Activated naive CD8-positive, alpha-beta T cell treated with anti-CD3 and anti-CD28 coated beads, Interleukin-2, amount 10 ng/mL, durations not matched to agents 7 days and 5 days (primary cell): ENCODE results near the gene FAM234B. TPM values are rescaled to one million over a fixed set of nuclear protein-coding genes. Genes with fewer than 3 reads are reported as not detected.
"Not testable (repeated sequence)": the region's sequence is repeated elsewhere in the genome, so short reads cannot be mapped to it uniquely, and the experiment has no call there.

Experiments used
- ATAC-seq: fragments of 150-1000 bp; cut with Tn5 transposase; one replicate; pipeline ENCODE4 v1.10.0; 2021; ENCODE audit warnings: low read depth, moderate library complexity
- POLR2A ChIA-PET: fragments of 350-600 bp; sonication (Branson Sonifier 250); formaldehyde crosslinking; loops from one replicate; lab custom pipeline; 2021; ENCODE audit warnings: antibody characterized with exemption; lab: Charles Lee
- DNase-seq: peaks from one replicate; pipeline ENCODE4 v3.0.0; 2021
- H3K27ac Mint-ChIP-seq: one replicate; pipeline ENCODE4 v1.8.0; 2022; ENCODE audit warnings: mild to moderate bottlenecking, mixed read lengths
- H3K27me3 Mint-ChIP-seq: one replicate; pipeline ENCODE4 v1.8.0; 2022; ENCODE audit warnings: mild to moderate bottlenecking, moderate library complexity, mixed read lengths
- H3K36me3 Mint-ChIP-seq: one replicate; pipeline ENCODE4 v1.8.0; 2021; ENCODE audit warnings: mild to moderate bottlenecking, mixed read lengths
- H3K4me1 Mint-ChIP-seq: one replicate; pipeline ENCODE4 v1.8.0; 2021; ENCODE audit warnings: mixed read lengths
- H3K4me3 Mint-ChIP-seq: one replicate; pipeline ENCODE4 v1.8.0; 2022; ENCODE audit warnings: mild to moderate bottlenecking, moderate library complexity, mixed read lengths
- H3K9me3 Mint-ChIP-seq: one replicate; pipeline ENCODE4 v1.8.0; 2021; ENCODE audit warnings: mixed read lengths
- total RNA-seq, 2 experiments: library from RNA; stranded (reverse); gene quantifications; one replicate each; pipeline ENCODE4 v1.2.3, GENCODE V29; 2021

FAM234B gene
- total RNA-seq, 2 experiments from 2014 or later, result 5.1 to 6.8 TPM

- Mint-ChIP-seq H3K27ac (no peak overlapping the region), H3K4me3 (no peak overlapping the region), H3K36me3 (peaks cover 10% of the 10 kb centered on the region), H3K4me1 (no peaks in the 10 kb centered on the region), H3K9me3 (no peaks in the 10 kb centered on the region), H3K27me3 (no peaks in the 10 kb centered on the region)
- POLR2A ChIA-PET, result no interaction called here
- ATAC-seq (no peak), DNase-seq (no peak)
These were observed 31.8 kb downstream of the FAM234B start for GRCh38 chr12:13075786-13076570.

DNA sequence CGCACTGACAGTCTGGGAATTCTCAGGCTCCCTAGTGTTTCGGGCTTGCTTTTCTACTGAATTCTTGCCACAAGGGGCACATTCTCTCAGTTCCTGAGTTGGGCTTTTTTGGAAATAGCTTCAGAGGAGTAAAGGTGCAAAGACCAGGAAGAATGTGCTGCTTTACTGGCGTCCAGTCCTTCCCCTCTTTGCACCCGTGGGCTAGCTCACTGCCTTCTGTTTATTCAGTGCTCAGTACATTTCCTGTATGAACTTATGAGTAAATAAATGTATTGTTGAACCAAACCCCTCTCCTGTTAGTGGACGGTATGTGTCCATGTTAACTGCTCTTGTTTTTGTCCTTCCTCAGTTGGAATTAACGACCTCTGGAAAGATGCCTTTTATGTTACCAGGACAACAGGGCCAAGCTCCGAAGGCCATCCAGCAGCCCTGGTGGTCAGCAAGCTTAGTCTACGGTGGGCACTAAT lies 35.3 kb downstream of the FAM234B start:
- ATAC-seq (no peak), DNase-seq (no peak)
- Mint-ChIP-seq H3K4me1 (no peaks in the 10 kb centered on the region), H3K36me3 (peaks cover 7% of the 10 kb centered on the region), H3K4me3 (no peak overlapping the region), H3K27ac (no peak overlapping the region), H3K9me3 (no peaks in the 10 kb centered on the region), H3K27me3 (no peaks in the 10 kb centered on the region)
- POLR2A ChIA-PET, result no interaction called here

- no peak for DNase-seq
These were observed 36.1 kb downstream of the FAM234B start for GRCh38 chr12:13080266-13080665.

GRCh38 chr12:13082861-13083260 lies 38.7 kb downstream of the FAM234B start:
- POLR2A ChIA-PET, result no interaction called here
- H3K4me3 Mint-ChIP-seq, result no peak overlapping the region
- ATAC-seq, result no peak

More at GRCh38 chr12:13080266-13080665, 36.1 kb downstream of the FAM234B start:
- H3K36me3 Mint-ChIP-seq, result peaks cover 7% of the 10 kb centered on the region
- peaks cover 1% of the 10 kb centered on the region for H3K4me1 Mint-ChIP-seq
- H3K27me3 Mint-ChIP-seq, result no peaks in the 10 kb centered on the region
- POLR2A ChIA-PET, result no interaction called here
- H3K27ac Mint-ChIP-seq, result no peak overlapping the region
- ATAC-seq, result no peak
- H3K4me3 Mint-ChIP-seq, result no peak overlapping the region
- no peaks in the 10 kb centered on the region for H3K9me3 Mint-ChIP-seq

DNA sequence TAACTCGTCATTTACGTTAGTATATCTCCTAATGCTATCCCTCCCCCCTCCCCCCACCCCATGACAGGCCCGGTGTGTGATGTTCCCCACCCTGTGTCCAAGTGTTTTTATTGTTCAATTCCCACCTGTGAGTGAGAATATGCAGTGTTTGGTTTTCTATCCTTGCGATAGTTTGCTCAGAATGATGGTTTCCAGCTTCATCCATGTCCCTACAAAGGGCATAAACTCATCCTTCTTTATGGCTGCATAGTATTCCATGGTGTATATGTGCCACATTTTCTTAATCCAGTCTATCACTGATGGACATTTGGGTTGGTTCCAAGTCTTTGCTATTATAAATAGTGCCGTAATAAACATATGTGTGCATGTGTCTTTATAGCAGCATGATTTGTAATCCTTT lies 39.5 kb downstream of the FAM234B start:
- H3K36me3 Mint-ChIP-seq, H3K27me3 Mint-ChIP-seq, DNase-seq, H3K9me3 Mint-ChIP-seq, POLR2A ChIA-PET, ATAC-seq, H3K27ac Mint-ChIP-seq, H3K4me3 Mint-ChIP-seq, H3K4me1 Mint-ChIP-seq: not testable (repeated sequence)

More at GRCh38 chr12:13082861-13083260, 38.7 kb downstream of the FAM234B start:
- peaks cover 7% of the 10 kb centered on the region for H3K36me3 Mint-ChIP-seq
- peaks cover 1% of the 10 kb centered on the region for H3K4me1 Mint-ChIP-seq
- H3K9me3 Mint-ChIP-seq, result no peaks in the 10 kb centered on the region
- no peaks in the 10 kb centered on the region for H3K27me3 Mint-ChIP-seq
- DNase-seq, result no peak
- no peak overlapping the region for H3K27ac Mint-ChIP-seq

DNA sequence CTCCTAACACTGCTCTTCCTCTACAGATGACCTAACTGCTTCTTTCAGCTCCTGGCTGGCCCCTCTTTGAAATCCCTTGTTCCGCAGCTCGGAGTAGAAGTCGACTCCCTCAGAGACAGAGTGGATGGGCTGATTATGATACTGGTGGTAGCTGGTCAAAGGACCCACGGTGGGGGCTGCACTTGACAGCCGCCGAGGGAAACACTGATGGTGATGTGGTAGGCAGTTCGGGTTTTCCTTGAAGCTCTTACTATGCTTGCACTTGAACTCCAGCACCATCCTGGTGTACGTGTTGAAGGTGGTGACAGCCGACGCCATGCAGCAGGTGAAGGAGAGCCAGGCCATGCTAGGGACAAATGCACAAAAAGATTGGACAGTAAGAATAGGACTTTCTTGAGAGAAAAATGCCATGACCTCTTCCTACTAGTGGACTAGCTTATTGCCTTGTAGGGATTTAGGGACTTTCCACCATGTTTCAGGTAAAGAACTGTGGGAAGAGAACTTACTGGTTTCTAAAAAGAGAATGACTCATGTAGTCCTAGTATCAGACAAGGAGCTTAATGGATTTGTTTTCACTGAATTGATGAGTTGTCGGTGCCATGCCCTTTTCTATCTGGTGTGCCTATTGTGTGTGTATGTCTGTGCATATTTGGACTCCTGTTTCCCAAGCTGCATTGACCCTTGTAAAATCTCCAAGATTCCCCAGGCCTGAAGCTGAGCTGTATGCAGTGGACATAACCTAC lies 40.9 kb downstream of the FAM234B start:
- POLR2A ChIA-PET, result no interaction called here
- Mint-ChIP-seq H3K4me1 (peaks cover 1% of the 10 kb centered on the region), H3K4me3 (no peak overlapping the region), H3K27me3 (no peaks in the 10 kb centered on the region), H3K36me3 (peaks cover 7% of the 10 kb centered on the region), H3K9me3 (no peaks in the 10 kb centered on the region), H3K27ac (no peak overlapping the region)
- DNase-seq, result no peak
- ATAC-seq, result no peak

GRCh38 chr12:13085968-13086686 lies 41.9 kb downstream of the FAM234B start:
- no peak for DNase-seq
- peaks cover 1% of the 10 kb centered on the region for H3K4me1 Mint-ChIP-seq
- H3K36me3 Mint-ChIP-seq, result peaks cover 2% of the 10 kb centered on the region
- no peak for ATAC-seq
- POLR2A ChIA-PET, result no interaction called here
- H3K27me3 Mint-ChIP-seq, result no peaks in the 10 kb centered on the region
- no peak overlapping the region for H3K27ac Mint-ChIP-seq
- no peaks in the 10 kb centered on the region for H3K9me3 Mint-ChIP-seq
- no peak overlapping the region for H3K4me3 Mint-ChIP-seq

- DNase-seq (no peak), ATAC-seq (no peak)
- Mint-ChIP-seq H3K4me3 (no peak overlapping the region), H3K27ac (no peak overlapping the region), H3K36me3 (peaks cover 2% of the 10 kb centered on the region), H3K27me3 (no peaks in the 10 kb centered on the region), H3K4me1 (peaks cover 1% of the 10 kb centered on the region), H3K9me3 (no peaks in the 10 kb centered on the region)
- POLR2A ChIA-PET, result no interaction called here
These were observed 43.6 kb downstream of the FAM234B start for GRCh38 chr12:13087766-13088165.

- H3K4me1 Mint-ChIP-seq, result peaks cover 1% of the 10 kb centered on the region
These were observed 44.3 kb downstream of the FAM234B start for GRCh38 chr12:13088496-13088895.

GRCh38 chr12:13090054-13090453 lies 45.9 kb downstream of the FAM234B start:
- DNase-seq (no peak), ATAC-seq (no peak)
- H3K4me1 Mint-ChIP-seq, result peaks cover 3% of the 10 kb centered on the region
- no peaks in the 10 kb centered on the region for H3K9me3 Mint-ChIP-seq
- H3K4me3 Mint-ChIP-seq, result no peak overlapping the region
- peaks cover 2% of the 10 kb centered on the region for H3K27me3 Mint-ChIP-seq
- peaks cover 2% of the 10 kb centered on the region for H3K36me3 Mint-ChIP-seq
- POLR2A ChIA-PET, result no interaction called here
- H3K27ac Mint-ChIP-seq, result no peak overlapping the region

More at GRCh38 chr12:13088496-13088895, 44.3 kb downstream of the FAM234B start:
- Mint-ChIP-seq H3K27ac (no peak overlapping the region), H3K36me3 (peaks cover 2% of the 10 kb centered on the region), H3K4me3 (no peak overlapping the region), H3K27me3 (no peaks in the 10 kb centered on the region), H3K9me3 (no peaks in the 10 kb centered on the region)
- ATAC-seq (no peak), DNase-seq (no peak)
- POLR2A ChIA-PET, result no interaction called here

DNA sequence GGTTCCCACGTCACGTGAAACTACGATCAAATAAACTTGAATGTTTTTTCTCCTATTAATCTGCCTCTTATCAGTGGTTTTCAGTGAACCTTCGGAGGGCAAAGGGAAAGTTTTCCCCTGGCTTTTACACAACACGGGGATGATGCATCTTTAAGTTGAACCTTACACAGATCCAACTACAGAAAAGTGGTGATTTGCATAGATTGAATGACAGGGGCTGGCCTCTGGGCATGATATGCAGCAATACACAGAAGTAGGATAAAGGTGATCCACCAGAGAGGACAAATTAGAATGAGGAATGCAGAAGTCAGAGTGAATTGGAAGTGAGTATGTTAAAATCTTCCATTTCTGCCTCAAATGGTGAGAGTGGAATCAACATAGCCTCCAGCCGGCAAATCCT lies 47.7 kb downstream of the FAM234B start:
- Mint-ChIP-seq H3K27me3 (peaks cover 2% of the 10 kb centered on the region), H3K9me3 (no peaks in the 10 kb centered on the region), H3K36me3 (no peaks in the 10 kb centered on the region), H3K4me1 (peaks cover 3% of the 10 kb centered on the region), H3K27ac (no peak overlapping the region), H3K4me3 (no peak overlapping the region)
- DNase-seq (no peak), ATAC-seq (no peak)
- POLR2A ChIA-PET, result no interaction called here

GRCh38 chr12:13093191-13093847 lies 49.1 kb downstream of the FAM234B start:
- Mint-ChIP-seq H3K27ac (no peak overlapping the region), H3K4me1 (peaks cover 7% of the 10 kb centered on the region), H3K9me3 (no peaks in the 10 kb centered on the region), H3K27me3 (peaks cover 2% of the 10 kb centered on the region), H3K4me3 (no peak overlapping the region), H3K36me3 (no peaks in the 10 kb centered on the region)
- POLR2A ChIA-PET, result no interaction called here
- no peak for DNase-seq
- ATAC-seq, result no peak

- peaks cover 12% of the 10 kb centered on the region for H3K4me1 Mint-ChIP-seq
- no peak overlapping the region for H3K27ac Mint-ChIP-seq
- no peaks in the 10 kb centered on the region for H3K36me3 Mint-ChIP-seq
- H3K27me3 Mint-ChIP-seq, result peaks cover 2% of the 10 kb centered on the region
- ATAC-seq (no peak), DNase-seq (no peak)
- no peak overlapping the region for H3K4me3 Mint-ChIP-seq
- H3K9me3 Mint-ChIP-seq, result no peaks in the 10 kb centered on the region
- POLR2A ChIA-PET, result no interaction called here
These were observed 49.7 kb downstream of the FAM234B start for GRCh38 chr12:13093848-13094220.
